ENCODE measurements around the gene AURKB. TPM values are rescaled to one million over a fixed set of nuclear protein-coding genes. Genes with fewer than 3 reads are reported as not detected.

The AURKB gene
- total and polyA plus RNA-seq, 2 of the 13 experiments (the other 11 are each of a cell fraction or from before 2014, with no cell fraction given): 29.5 to 75.3 TPM

- TF ChIP-seq ZNF20 (CRISPR knock-in tag; IDR thresholded peaks at IDR 0.05) (no peak), NFIC (IDR thresholded peaks at IDR 0.05; ENCODE audit: low read length) (peak; percentile 8; the same call in 1 of the 2 replicates), KMT2A (CRISPR knock-in tag; IDR thresholded peaks at IDR 0.05) (peak; percentile 64), MEF2D (CRISPR knock-in tag; IDR thresholded peaks at IDR 0.05) (peak; percentile 32; the same call in 1 of the 2 replicates), ZBTB38 (CRISPR knock-in tag; IDR thresholded peaks at IDR 0.05) (peak; percentile 50; the same call in 1 of the 2 replicates), ZBTB4 (CRISPR knock-in tag; IDR thresholded peaks at IDR 0.05; ENCODE audit: borderline replicate concordance) (peak; percentile 34; the same call in 1 of the 2 replicates), DNMT3B (CRISPR knock-in tag; conservative IDR thresholded peaks at IDR 0.05) (no peak), MATR3 (CRISPR knock-in tag; IDR thresholded peaks at IDR 0.05) (no peak), ZNF331 (CRISPR knock-in tag; IDR thresholded peaks at IDR 0.05) (peak; percentile 77; the same call in 1 of the 2 replicates), ZNF597 (CRISPR knock-in tag; IDR thresholded peaks at IDR 0.05) (peak; percentile 89; the same call in 1 of the 2 replicates), ZFAT (CRISPR knock-in tag; conservative IDR thresholded peaks at IDR 0.05) (no peak), RBM39 (IDR thresholded peaks at IDR 0.05; ENCODE audit: low read depth, low read length, poor library complexity, severe bottlenecking) (peak; percentile 70), RELA (CRISPR knock-in tag; IDR thresholded peaks at IDR 0.05) (no peak), STAT5B (CRISPR knock-in tag; IDR thresholded peaks at IDR 0.05) (0 out of 2 replicates have a peak, but pooled peaks have one; percentile 19), ADNP (CRISPR knock-in tag; IDR thresholded peaks at IDR 0.05) (0 out of 2 replicates have a peak, but pooled peaks have one; percentile 21), ZNF350 (CRISPR knock-in tag; IDR thresholded peaks at IDR 0.05; ENCODE audit: borderline replicate concordance, low read depth) (0 out of 2 replicates have a peak, but pooled peaks have one; percentile 53), ZNF382 (CRISPR knock-in tag; IDR thresholded peaks at IDR 0.05; ENCODE audit: borderline replicate concordance) (no peak), BCL6 (CRISPR knock-in tag; IDR thresholded peaks at IDR 0.05) (peak; percentile 47; the same call in 1 of the 2 replicates), SALL2 (CRISPR knock-in tag; IDR thresholded peaks at IDR 0.05) (no peak), ZNF639 (CRISPR knock-in tag; conservative IDR thresholded peaks at IDR 0.05) (0 out of 2 replicates have a peak, but pooled peaks have one; percentile 26), RARA (CRISPR knock-in tag; IDR thresholded peaks at IDR 0.05) (peak; percentile 46; the same call in 1 of the 2 replicates)
- TF ChIP-seq, protein P1, sequence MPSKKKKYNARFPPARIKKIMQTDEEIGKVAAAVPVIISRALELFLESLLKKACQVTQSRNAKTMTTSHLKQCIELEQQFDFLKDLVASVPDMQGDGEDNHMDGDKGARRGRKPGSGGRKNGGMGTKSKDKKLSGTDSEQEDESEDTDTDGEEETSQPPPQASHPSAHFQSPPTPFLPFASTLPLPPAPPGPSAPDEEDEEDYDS (CRISPR knock-in tag; IDR thresholded peaks at IDR 0.05): no peak; the same call in 1 of the 2 replicates
- TF ChIP-seq, protein P2, sequence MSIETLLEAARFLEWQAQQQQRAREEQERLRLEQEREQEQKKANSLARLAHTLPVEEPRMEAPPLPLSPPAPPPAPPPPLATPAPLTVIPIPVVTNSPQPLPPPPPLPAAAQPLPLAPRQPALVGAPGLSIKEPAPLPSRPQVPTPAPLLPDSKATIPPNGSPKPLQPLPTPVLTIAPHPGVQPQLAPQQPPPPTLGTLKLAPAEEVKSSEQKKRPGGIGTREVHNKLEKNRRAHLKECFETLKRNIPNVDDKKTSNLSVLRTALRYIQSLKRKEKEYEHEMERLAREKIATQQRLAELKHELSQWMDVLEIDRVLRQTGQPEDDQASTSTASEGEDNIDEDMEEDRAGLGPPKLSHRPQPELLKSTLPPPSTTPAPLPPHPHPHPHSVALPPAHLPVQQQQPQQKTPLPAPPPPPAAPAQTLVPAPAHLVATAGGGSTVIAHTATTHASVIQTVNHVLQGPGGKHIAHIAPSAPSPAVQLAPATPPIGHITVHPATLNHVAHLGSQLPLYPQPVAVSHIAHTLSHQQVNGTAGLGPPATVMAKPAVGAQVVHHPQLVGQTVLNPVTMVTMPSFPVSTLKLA (IDR thresholded peaks at IDR 0.05): peak; percentile 25; the same call in 1 of the 2 replicates
Observed at GRCh38 chr17:8222630-8223355, 12.4 kb upstream of the AURKB start (continued).

Measured in HepG2 (cell line).